Endothelial cell of coronary artery (primary cell): ENCODE data around the gene KCNQ4. TPM values are rescaled to one million over a fixed set of nuclear protein-coding genes. Genes with fewer than 3 reads are reported as not detected.

Experiments used
- total RNA-seq: library from RNA; depleted of rRNA; stranded (reverse); fragments of >200 nt; gene quantifications from 2 replicates; pipeline ENCODE4 v1.2.3, GENCODE V29; 2014

KCNQ4 gene
- under 0.01 TPM in 1 of 2 replicates, not detected in the other for total RNA-seq

DNA sequence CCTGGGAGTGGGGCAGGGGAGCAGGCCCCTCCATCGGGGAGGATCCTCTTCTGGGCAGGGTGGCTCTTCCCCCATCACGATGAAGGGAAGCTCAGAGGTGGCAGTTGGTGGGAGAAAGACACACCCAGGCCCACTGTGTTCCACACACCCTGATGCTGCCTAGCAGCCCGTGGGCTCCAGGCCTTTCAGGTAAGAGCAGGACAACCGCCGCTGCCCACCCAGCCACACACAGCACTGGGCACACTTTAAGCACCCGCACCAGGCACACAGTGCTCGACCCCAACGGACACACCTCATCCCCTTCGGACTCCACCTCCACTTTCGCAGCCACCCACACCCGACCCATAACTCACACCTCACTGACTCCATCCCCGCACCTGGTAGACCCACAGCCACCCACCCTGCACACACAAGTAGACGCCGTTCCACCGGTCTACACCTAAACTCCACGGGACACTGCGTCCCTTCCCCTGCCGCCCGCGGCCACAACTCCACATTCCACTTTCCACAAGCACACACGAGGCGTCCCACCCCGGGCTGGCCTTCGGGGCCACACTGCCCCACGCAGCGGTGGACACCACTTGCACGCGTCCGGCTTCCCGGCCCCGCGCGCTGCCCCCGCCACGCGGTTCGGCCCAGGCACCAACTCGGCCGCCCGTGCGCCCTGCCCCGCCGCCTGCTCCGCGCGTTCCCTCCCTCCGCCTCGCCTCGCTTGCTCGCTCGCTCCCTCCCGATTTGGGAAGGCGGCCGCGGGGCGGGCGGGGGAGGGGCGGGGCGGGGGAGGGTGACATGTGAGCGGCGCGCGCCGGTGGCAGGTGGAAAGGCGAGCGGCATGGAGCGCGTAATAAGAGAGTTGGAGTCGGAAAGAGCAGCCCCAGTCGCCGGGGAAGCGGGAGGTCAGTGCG lies at the start of gene KCNQ4:
Gene KCNQ4, plus strand, starts transcription at position 787 of the 905 bp plus-strand sequence. CDS start 307 bp downstream, outside the sequence.

DNA sequence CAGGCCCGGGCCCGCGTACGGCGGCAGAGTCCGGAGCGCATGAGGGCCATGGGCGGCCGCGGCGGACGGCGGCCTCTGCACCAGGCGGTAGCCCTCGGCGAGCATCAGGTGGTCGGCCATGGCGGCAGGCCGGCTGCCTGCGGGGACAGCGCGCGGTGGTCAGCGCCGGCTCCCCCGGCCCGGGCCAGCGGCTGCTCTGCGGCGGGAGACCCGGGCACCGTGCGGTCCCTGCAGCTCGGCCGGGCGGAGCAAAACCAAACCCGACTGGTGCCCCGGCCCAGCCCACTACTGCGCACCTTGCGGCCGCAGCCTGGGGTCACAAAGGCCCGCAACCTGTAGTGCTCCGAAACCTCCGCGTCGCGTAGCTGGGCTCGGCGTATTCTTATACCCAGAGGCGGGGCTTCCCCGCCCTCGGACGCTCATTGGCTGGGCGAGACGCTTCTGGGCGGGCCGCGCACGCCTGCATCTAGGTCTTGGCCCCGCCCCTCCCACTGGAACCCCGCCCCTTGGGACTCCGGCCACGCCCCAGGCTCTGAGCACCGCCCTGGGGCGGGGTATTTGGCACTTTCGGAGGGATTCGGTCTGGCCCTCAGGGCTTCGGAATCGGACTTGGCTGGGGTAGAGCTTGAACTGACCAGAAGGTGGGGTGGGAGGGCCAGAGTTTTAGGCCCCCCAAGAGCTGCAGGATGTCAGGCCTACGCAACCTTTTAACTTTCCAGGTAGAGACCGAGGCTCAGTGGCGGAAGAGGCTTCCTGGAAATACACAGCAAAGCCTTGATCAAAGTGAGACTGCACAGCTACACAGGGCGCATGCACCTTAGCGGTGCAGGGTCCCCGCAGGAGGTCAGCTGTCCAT lies 78.6 kb downstream of the KCNQ4 start, which contains the start of gene CITED4:
Gene CITED4, minus strand, starts transcription at position 356 of the 856 bp plus-strand sequence. Its CDS starts 236 bp downstream, at position 120.

Other genes starting within 250 kb of the KCNQ4 start
- 0.09 and 0.28 TPM in 2 replicates for gene RIMS3, start 118.1 kb upstream of the KCNQ4 start, total RNA-seq
- 17.5 and 21.8 TPM in 2 replicates for gene NFYC, start 92.1 kb upstream of the KCNQ4 start, total RNA-seq
- gene CITED4, start 78.6 kb downstream of the KCNQ4 start, total RNA-seq: 7.1 and 15.8 TPM in 2 replicates
- 39.6 and 46.4 TPM in 2 replicates for gene CTPS1, start 195.9 kb downstream of the KCNQ4 start, total RNA-seq
- 0.18 and 0.28 TPM in 2 replicates for gene SLFNL1, start 237.9 kb downstream of the KCNQ4 start, total RNA-seq